ENCODE results near the gene GPC1.
"Not testable (repeated sequence)": the region's sequence is repeated elsewhere in the genome, so short reads cannot be mapped to it uniquely, and the experiment has no call there.

The GPC1 gene, protein sequence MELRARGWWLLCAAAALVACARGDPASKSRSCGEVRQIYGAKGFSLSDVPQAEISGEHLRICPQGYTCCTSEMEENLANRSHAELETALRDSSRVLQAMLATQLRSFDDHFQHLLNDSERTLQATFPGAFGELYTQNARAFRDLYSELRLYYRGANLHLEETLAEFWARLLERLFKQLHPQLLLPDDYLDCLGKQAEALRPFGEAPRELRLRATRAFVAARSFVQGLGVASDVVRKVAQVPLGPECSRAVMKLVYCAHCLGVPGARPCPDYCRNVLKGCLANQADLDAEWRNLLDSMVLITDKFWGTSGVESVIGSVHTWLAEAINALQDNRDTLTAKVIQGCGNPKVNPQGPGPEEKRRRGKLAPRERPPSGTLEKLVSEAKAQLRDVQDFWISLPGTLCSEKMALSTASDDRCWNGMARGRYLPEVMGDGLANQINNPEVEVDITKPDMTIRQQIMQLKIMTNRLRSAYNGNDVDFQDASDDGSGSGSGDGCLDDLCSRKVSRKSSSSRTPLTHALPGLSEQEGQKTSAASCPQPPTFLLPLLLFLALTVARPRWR

GRCh38 chr2:240435457-240435947 lies at the start of gene GPC1:
Gene GPC1, plus strand, starts transcription at chr2:240435663. Its CDS starts 256 bp downstream, at chr2:240435919.
- peak; percentile 50 for DNase-seq

- DNase-seq = no peak
Observed at GRCh38 chr2:240386326-240386725, 49.1 kb upstream of the GPC1 start.

DNA sequence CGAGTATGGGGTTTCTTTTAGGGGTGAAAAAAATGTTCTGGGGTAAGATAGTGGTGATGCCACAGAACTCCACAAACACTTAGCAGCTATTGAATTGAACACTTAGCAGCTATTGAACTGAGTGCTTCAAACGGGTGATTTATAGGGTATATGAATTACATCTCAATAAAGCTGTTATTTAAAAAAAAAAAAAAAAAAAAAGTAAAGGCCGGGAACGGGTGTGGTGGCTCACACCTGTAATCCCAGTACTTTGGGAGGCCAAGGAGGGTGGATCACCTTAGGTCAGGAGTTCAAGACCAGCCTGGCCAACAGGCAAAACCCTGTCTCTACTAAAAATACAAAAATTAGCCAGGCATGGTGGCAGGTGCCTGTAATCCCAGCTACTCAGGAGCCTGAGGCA lies 48.7 kb upstream of the GPC1 start:
- DNase-seq = not testable (repeated sequence)

- DNase-seq = no peak
Observed at GRCh38 chr2:240387325-240387668, 48.2 kb upstream of the GPC1 start.

DNA sequence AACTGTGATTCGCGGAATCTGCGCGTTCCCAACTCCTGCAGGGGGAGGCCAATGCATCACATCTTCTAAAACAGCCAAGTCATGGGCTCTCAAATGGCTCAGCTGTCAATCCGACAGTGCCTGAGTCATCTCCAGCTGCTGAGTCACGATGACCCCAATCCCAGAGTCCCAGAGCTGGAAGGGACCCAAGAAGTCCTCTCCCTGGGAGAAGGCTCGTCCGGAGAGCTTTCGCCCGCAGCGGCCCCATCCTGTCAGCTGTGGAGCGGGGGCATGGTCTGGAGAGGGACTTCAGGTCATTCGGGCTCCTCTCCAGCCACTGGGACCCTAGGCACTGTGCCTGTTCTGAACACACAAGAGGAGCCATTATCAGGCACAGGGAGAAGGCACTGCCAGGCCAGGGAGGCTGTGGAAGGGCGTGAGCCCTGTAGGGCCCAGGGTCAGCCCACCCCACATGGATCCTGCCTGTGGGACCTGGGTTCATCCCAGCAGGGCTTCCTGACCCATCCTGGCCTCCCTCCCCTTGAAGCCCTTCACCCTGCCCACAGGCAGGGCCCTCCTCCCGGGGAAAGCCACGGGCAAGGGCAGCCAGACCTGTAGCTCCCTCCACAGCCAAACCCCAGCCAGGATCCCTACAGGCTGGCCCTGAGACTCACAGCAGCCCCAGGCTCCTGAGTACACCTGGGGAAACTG lies 47.6 kb upstream of the GPC1 start:
- DNase-seq = no peak

GRCh38 chr2:240388471-240389301 lies 46.8 kb upstream of the GPC1 start:
- no peak for DNase-seq

DNA sequence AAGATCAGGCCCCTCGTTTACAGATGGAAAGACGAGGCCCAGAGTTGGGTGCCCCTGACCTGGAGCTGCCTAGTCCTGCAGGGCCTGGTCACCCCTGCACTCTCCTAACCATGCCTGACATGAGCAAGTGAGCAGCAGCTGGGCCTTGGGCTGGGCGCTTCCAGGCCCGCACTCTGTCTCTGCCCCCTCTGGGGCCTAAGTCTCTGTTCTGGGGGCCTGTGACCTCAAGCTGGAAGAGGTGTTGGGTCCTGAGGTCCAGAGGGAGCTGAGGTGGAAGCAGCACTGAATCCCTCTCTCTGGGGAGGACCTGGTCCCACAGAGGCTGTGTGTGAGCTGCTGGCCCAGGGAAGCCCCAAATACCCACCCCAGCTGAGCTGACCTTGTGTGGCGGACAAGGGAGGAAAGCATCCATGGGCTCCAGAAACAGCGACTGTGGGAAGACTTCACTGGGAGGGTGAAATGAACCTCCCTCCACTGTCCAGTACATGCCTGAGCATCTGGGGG lies 46.1 kb upstream of the GPC1 start:
- DNase-seq = no peak

DNA sequence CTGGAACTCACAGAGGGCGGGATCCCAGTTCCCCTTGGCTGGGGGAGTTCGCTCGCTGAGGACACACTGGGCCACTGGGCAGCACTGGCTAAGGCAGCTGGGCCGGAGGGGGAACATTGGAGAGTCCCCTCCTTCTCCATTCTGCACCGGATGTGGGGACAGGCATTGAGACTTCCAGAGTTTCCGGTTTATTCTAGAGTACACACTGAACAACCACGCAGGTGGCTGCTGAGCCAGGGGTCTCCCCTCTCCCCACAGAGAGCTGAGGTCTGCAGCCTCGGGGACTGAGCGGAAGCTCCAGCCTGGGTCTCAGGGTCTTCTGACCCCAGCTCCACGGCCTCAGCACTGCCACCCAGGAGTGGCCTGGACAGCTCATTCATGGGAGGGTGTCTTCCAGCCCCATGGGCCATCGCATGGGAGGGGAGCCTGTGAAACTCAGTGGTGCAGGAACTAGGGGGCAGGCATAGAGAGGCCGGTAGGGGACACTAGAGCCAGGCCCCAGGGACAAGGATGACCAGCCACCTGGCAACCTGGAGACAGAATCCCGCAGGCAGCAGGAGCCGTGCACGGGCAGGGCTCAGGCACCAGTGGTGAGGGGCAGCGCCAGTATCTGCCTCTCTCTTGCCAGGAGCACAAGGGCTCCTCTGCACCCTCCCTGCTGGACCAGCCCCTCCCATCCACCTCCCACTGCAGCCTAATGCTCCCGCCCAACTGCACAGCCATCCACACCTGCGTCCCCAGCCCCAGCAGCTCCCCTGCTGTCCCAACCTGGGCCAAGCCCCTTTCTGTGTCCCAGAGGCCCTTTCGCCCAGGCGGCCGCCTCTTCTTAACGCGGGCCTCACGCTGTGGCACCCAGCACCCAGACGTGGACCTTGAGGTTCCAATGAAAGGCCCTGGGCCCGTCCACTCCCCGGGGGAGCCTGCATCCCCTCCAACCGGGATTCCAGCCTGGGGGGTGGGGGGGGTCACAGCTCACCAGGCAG lies 45.1 kb upstream of the GPC1 start:
- no peak for DNase-seq

DNA sequence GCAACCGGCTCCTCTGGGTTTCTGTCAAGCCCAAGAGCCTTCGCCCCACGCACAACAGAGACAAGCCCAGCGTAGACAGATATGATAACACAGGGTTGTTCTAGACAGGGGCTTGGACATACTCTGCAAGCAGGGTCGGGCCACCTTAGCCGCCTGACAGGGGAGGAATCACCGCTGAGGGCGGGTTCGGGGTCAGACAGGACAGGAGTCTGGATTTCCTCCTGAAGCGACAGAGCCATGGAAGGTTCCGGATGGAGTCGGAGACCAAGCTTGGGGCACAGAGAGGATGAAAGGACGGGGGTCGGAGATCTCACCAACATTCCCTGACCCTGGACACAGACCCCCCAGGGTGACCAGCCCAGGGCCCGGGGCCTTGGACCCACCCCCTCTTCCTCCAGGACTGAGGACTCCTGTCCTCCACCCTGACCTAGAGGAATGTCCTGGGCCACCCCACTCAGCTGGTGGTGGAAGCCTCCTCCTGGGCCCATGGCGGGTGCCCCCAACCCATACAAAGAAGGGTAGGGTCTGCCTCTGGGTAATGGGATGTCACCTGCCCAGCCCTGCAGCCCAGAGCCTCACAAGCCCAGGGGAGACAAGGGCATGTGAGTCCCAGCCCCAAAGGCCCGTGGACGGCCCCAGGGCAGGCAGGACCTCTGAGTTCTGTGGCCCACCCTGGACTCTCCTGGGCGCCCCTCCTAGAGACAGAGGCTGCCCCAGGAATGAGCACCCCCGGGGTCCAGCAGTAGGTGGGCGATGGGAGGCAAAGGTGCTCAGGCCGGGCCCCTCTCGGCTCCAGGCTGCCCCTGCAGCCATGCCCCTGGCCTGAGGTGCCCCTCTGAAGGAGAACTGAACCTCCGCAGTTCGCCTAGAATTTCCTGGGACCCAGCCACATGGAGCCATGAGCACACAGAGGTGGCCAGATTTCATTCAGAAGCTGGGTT lies 44.1 kb upstream of the GPC1 start:
- DNase-seq = no peak

- no peak for DNase-seq
Observed at GRCh38 chr2:240392084-240392947, 43.1 kb upstream of the GPC1 start.

- no peak for DNase-seq
Observed at GRCh38 chr2:240392948-240393830, 42.3 kb upstream of the GPC1 start.

- no peak for DNase-seq
Observed at GRCh38 chr2:240393831-240394410, 41.5 kb upstream of the GPC1 start.

GRCh38 chr2:240394549-240394948 lies 40.9 kb upstream of the GPC1 start:
- DNase-seq = no peak

- no peak for DNase-seq
Observed at GRCh38 chr2:240395448-240395847, 40.0 kb upstream of the GPC1 start.

DNA sequence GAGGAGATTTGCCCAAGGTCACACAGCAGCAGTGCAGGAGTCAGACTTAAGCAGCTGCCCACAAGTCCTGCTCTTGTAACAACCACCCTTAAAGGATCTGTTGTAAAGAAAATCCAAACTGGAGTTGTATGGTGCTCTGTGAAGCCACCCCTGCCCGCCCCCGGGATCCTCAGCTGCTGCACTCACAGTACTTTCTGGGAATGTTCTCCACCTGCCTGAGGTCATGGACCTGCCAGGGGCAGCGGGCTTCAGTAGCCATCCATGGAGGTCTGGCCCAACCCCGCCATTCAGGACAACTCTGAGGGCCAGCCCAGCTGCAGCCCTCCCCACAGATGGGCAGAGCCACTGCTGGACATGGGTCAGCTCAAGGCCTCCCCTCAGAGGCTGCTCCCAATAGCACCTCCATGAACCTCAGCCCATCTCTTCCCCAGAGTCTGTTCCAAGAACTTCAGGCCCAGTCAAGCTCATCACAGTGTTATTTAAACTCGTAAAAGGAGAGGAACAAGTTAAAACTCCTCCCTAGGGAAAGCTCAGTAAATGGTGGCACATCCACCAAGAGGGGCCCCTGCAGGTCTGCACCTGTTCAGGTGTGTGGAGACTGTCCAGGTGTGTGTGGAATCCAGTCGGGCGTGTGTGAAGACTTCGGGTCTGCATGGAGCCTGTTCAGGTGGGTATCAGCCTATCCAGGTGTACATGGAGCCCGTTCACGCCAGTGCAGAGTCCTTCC lies 39.4 kb upstream of the GPC1 start:
- no peak for DNase-seq

DNA sequence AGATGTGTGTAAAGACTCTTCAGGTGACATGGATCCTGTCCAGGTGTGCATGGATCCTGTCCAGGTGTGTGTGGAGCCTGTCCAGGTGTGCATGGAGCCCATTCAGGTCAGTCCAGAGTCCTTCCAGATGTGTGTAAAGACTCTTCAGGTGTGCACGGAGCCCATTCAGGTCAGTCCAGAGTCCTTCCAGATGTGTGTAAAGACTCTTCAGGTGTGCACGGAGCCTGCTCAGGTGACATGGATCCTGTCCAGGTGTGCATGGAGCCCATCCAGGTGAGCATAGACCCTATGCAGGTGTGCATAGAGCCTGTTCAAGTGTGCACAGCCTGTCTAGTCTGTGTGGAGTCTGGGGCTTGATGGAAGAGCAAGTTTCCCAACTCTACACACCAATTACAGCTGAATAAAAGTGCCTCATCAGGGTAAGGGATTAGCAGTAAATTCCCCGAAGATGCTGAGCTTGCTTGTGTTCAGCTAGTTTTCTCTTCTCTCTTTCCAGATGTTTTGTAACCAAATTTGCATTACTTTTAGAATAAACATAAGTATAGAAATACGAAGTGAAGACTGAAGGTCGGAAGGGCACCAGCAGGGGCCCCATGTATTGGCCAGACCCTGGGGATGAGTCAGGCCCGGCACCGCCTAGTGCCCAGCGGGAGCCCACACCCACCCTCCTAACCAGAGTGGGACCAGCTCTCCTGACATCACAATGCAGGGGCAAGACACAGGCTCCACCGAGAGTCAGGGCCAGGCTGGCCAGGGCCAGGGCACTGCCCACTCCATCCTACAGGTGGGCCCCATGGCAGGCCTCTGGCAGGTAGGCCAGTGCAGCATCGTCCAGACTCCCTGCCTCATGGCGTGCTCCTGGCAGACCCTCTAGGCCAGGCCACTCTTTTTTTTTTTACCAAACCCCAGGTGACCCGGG lies 38.6 kb upstream of the GPC1 start:
- no peak for DNase-seq

Data from NCI-H1105 treated with DMSO at 0.1 percent for 48 hours (cell line).